Liver (tissue), 3 donors: ENCODE measurements around the gene RADX.

Experiments
- RAD21 ChIP-seq, 2 donors: IDR thresholded peaks; 2 replicates each; pipeline ENCODE4 v1.6.1; 2016; ENCODE audit warnings: antibody characterized with exemption in 2 of 2, mild to moderate bottlenecking in 2 of 2
- REST ChIP-seq: IDR thresholded peaks from 2 replicates; pipeline ENCODE4 v1.6.1; 2016; ENCODE audit warnings: antibody characterized with exemption, mild to moderate bottlenecking
- TF ChIP-seq, protein P1 (sequence below): IDR thresholded peaks from 2 replicates; pipeline ENCODE4 v1.6.1; 2016; ENCODE audit warnings: antibody characterized with exemption
- TF ChIP-seq, protein P2 (sequence below): fragments of 150-350 bp; IDR thresholded peaks from 2 replicates; pipeline ENCODE4 v1.5.1; 2017; ENCODE audit warnings: improper control_type of control experiment, low read depth, low read length; ENCODE audit not compliant: missing input control
- donor health status: healthy.
- donor health status: healthy.

DNA sequence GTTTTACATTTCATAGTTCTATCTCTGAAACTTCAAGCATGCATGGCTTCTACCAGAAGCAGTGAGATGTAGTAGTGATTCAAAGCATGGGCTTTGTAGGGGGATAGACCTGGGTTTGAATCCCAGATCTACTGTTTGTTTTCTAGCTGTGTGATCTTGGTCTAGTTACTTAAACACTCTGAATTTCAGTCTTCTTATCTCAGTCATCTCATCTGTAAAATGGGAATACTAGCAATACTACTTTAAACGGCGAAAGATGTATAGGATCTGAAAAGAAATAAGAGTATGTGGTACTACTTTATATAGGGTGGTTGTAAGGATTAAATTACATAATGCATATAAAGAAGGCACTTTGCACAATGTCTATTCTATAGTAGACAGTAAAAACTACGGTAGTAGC, 94.7 kb downstream of the RADX start:
- TF ChIP-seq, protein P1, sequence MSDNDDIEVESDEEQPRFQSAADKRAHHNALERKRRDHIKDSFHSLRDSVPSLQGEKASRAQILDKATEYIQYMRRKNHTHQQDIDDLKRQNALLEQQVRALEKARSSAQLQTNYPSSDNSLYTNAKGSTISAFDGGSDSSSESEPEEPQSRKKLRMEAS: no peak
- TF ChIP-seq REST: no peak
- TF ChIP-seq RAD21 (IDR thresholded peaks at IDR 0.05): no peak
- TF ChIP-seq, protein P2, sequence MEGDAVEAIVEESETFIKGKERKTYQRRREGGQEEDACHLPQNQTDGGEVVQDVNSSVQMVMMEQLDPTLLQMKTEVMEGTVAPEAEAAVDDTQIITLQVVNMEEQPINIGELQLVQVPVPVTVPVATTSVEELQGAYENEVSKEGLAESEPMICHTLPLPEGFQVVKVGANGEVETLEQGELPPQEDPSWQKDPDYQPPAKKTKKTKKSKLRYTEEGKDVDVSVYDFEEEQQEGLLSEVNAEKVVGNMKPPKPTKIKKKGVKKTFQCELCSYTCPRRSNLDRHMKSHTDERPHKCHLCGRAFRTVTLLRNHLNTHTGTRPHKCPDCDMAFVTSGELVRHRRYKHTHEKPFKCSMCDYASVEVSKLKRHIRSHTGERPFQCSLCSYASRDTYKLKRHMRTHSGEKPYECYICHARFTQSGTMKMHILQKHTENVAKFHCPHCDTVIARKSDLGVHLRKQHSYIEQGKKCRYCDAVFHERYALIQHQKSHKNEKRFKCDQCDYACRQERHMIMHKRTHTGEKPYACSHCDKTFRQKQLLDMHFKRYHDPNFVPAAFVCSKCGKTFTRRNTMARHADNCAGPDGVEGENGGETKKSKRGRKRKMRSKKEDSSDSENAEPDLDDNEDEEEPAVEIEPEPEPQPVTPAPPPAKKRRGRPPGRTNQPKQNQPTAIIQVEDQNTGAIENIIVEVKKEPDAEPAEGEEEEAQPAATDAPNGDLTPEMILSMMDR: no peak
